Fibroblast of lung (primary cell): ENCODE data around the gene VAMP5.

Experiments
- CTCF ChIP-seq, 2 donors: IDR thresholded peaks in 1 of 2; conservative IDR thresholded peaks in 1 of 2; 1 replicate in 1 of 2; 2 replicates in 1 of 2; pipeline ENCODE4 v1.5.1; 2011 to 2012; ENCODE audit warnings: low read length in 2 of 2, control low read depth in 1 of 2, inconsistent platforms in 1 of 2, low read depth in 1 of 2, mild to moderate bottlenecking in 1 of 2
- EZH2 ChIP-seq: IDR thresholded peaks from 2 replicates; pipeline ENCODE4 v1.5.1; 2012; ENCODE audit warnings: low read length, control low read depth, mild to moderate bottlenecking; ENCODE audit errors: missing control alignments

- TF ChIP-seq CTCF (conservative IDR thresholded peaks at IDR 0.05 in 1 of 2, IDR thresholded peaks at IDR 0.05 in 1 of 2; ENCODE audit: low read depth in 1 of 2, low read length in 2 of 2) (no peak), EZH2 (no peak)
Observed at GRCh38 chr2:85606116-85606455, 21.9 kb downstream of the VAMP5 start.
